HG02885 (cell line): ENCODE data around the gene FOXP1.
"Not testable (repeated sequence)": the region's sequence is repeated elsewhere in the genome, so short reads cannot be mapped to it uniquely, and the experiment has no call there.

Experiments used
- ATAC-seq: cut with Tn5 transposase; IDR thresholded peaks from one replicate; pipeline ENCODE4 v1.9.1; 2021; ENCODE audit warnings: mild to moderate bottlenecking; ENCODE audit not compliant: unreplicated experiment, poor library complexity

Gene FOXP1

GRCh38 chr3:71042759-71043158 is 540.8 kb downstream of the FOXP1 start:
- ATAC-seq = no peak

- ATAC-seq = no peak
These were observed 542.2 kb downstream of the FOXP1 start for GRCh38 chr3:71041371-71041770.

GRCh38 chr3:71039332-71039731 is 544.2 kb downstream of the FOXP1 start:
- ATAC-seq = no peak

- ATAC-seq = no peak
These were observed 545.8 kb downstream of the FOXP1 start for GRCh38 chr3:71037775-71038174.

- ATAC-seq = no peak
These were observed 547.6 kb downstream of the FOXP1 start for GRCh38 chr3:71035886-71036285.

- ATAC-seq = no peak
These were observed 548.2 kb downstream of the FOXP1 start for GRCh38 chr3:71035314-71035713.

- no peak for ATAC-seq
These were observed 549.8 kb downstream of the FOXP1 start for GRCh38 chr3:71033681-71034220.

- no peak for ATAC-seq
These were observed 551.5 kb downstream of the FOXP1 start for GRCh38 chr3:71031914-71032521.

GRCh38 chr3:71031181-71031580 is 552.3 kb downstream of the FOXP1 start:
- ATAC-seq = no peak

- no peak for ATAC-seq
These were observed 552.8 kb downstream of the FOXP1 start for GRCh38 chr3:71030748-71031147.

- ATAC-seq = no peak
These were observed 553.8 kb downstream of the FOXP1 start for GRCh38 chr3:71029770-71030169.

- no peak for ATAC-seq
These were observed 554.7 kb downstream of the FOXP1 start for GRCh38 chr3:71028802-71029201.

- no peak for ATAC-seq
These were observed 555.3 kb downstream of the FOXP1 start for GRCh38 chr3:71028184-71028583.

- ATAC-seq = no peak
These were observed 556.6 kb downstream of the FOXP1 start for GRCh38 chr3:71026634-71027578.

- ATAC-seq = no peak
These were observed 558.0 kb downstream of the FOXP1 start for GRCh38 chr3:71025516-71025915.

GRCh38 chr3:71025010-71025409 is 558.5 kb downstream of the FOXP1 start:
- ATAC-seq = no peak

GRCh38 chr3:71022551-71023335 is 560.8 kb downstream of the FOXP1 start:
- no peak for ATAC-seq

GRCh38 chr3:71018799-71019198 is 564.7 kb downstream of the FOXP1 start:
- ATAC-seq = no peak

GRCh38 chr3:71016178-71016845 is 567.2 kb downstream of the FOXP1 start:
- no peak for ATAC-seq

GRCh38 chr3:71014616-71015015 is 568.9 kb downstream of the FOXP1 start:
- ATAC-seq = not testable (repeated sequence)
